HG02588 (cell line): Measurements from ENCODE around the gene FAM222B.
"Not testable (repeated sequence)": the region's sequence is repeated elsewhere in the genome, so short reads cannot be mapped to it uniquely, and the experiment has no call there.

ENCODE experiments used
- ATAC-seq: cut with Tn5 transposase; IDR thresholded peaks from one replicate; pipeline ENCODE4 v1.9.1; 2021; ENCODE audit warnings: mild to moderate bottlenecking, moderate library complexity; ENCODE audit not compliant: unreplicated experiment

Gene FAM222B

GRCh38 chr17:28873839-28874238 is 31.2 kb upstream of the FAM222B start:
- no peak for ATAC-seq

DNA sequence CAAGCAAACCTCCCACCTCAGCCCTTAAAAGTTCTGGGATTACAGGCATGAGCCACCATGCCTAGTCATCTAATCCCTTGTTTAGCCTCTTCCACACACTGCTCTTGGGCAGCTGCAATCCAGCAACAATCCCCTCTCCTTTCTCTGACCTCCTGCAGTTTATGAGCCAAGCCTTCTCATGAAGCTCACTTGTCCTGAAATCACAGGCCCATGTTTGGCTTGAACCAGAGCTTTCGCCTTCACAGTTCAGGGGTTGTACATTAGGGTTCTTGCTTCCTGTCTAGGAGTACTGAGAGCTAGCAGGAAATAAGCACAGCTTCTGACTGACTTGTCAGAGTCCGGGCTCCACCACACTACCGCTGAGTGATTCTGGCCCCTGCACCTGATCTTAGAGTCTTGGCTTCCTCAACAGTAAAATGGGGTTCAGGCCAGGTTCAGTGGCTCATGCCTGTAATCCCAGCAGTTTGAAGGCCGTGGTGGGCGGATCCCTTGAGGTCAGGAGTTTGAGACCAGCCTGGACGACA is 28.5 kb upstream of the FAM222B start:
- peak; percentile 86 for ATAC-seq

DNA sequence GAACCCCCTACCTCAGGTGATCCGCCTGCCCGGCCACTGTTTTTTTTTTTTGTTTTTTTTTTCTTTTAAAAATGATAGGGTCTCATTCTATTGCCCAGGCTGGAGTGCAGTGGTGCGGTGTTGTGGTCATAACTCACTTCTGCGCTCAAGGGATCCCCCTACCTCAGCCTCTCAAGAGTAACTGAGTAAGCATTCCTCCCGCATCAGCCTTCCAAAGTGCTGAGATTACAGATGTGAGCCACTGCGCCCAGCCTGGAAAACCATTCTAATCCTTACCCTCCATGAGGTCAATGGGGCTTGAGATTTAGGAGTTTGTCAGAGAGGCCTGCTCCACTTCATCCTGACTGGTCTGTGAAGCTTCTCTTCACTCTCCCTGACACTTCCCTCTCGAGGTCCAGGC is 24.7 kb upstream of the FAM222B start:
- ATAC-seq, result no peak

DNA sequence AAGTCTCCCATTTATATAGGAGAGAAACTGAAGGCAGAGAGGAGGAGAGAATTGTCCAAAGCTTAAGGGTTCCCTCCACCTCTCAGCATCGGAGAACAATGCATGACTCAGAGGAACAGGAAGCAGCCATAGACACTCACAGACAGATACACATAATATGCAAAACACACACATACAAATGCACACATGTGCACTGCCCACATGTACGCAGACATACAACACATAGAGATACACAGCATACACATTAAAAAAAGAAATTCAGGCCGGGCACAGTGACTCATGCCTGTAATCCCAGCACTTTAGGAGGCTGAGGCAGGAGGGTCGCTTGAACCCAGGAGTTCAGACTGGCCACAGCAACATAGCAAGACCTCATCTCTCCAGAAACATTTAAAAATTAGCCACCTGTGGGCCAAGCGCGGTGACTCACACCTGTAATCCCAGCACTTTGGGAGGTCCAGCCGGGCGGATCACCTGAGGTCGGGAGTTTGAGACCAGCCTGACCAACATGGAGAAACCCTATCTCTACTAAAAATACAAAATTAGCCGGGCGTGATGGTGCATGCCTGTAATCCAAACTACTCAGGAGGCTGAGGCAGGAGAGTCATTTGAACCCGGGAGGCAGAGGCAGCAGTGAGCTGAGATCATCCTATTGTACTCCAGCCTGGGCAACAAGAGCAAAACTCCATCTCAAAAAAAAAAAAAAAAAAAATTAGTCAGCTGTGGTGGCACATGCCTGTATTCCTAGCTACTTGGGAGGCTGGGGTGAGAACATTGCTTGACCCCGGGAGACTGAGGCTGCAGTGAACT is 23.6 kb upstream of the FAM222B start:
- ATAC-seq, result no peak

DNA sequence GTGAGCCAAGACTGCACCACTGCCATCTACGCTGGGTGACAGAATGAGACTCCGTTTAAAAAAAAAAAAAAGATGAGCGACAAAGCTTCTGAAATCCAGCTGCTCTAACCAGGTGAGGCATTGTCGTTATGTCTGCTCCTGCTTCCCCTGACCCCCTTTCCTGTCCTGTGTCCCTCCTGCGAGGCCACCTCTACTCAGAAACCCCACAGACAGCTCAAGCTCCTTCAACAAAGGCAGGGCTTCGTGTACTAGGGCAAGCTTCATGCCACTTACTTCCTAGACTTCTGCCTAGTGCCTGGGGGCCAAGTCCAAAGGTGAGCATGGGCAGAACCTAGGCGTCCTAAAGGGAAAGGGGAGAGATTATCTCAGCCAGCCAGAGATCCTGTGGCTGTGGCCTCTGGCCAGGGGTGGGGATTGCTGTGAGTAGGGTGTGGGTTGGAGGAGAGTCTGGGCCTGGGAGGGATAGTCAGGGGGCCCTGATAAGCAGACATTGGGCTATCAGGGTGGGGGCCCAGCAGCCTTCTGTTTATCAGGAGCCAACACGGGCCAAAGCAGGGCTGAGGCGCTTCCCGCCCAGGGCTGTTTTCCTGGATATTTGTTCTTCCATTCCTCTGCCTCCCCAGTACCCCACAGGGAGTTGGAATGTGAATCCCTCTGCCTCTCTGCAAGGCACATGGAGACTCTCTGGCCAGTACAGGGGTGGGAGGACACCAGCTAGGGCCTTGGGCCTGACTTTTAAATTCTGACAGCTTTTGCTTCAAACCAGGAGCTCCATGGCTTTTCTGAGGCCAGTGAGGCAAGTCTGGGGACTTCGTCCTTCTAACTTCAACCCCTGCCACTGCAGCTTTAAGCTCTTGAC is 22.6 kb upstream of the FAM222B start:
- no peak for ATAC-seq

GRCh38 chr17:28863953-28864352 is 21.4 kb upstream of the FAM222B start:
- ATAC-seq, result no peak

DNA sequence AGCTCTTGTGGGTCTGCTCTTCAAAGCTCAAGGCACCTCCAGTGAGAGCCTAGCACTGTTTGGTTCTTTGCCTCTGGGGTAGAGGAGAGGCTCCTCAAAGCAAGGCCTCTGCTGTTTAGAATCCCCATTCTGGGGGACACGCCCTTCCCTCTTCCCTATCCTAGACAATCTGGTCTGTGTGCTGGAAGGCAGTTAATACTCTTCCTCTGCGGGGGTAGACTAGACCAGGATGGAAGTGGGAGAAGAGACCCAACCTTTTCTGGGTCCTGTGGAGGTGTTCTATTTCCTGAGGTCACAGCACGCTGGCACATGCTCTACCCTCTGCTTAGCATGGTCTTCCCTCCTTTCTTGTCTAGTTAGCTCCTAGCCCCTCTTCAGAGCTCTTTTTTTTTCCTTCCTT is 20.0 kb upstream of the FAM222B start:
- ATAC-seq, result no peak

- ATAC-seq, result no peak
Measured at GRCh38 chr17:28861393-28862203, 19.0 kb upstream of the FAM222B start.

- ATAC-seq, result no peak
Measured at GRCh38 chr17:28860363-28860808, 17.8 kb upstream of the FAM222B start.

DNA sequence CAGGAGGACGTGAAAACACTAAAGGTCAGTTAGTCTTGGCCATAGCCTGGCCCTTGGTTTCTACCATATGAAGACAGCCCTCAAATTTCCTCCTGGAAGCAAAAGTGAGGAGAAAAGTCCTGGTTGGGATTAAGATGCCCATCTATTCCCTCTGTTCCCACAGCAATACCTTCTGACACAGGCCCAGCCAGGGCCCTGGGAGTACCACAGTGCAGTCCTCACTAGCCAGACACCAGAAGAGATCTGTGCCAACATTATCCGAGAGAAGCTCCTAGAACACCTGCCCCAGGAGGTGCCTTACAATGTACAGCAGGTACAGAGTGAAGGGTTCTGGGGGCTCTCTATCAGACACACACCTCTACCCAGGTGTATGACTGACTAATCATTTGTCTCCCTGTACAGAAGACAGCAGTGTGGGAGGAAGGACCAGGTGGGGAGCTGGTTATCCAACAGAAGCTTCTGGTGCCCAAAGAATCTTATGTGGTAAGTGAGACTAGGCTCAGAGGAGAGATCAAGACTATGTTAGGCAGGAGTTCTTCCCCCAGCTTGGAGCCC is 16.3 kb upstream of the FAM222B start:
- no peak for ATAC-seq

DNA sequence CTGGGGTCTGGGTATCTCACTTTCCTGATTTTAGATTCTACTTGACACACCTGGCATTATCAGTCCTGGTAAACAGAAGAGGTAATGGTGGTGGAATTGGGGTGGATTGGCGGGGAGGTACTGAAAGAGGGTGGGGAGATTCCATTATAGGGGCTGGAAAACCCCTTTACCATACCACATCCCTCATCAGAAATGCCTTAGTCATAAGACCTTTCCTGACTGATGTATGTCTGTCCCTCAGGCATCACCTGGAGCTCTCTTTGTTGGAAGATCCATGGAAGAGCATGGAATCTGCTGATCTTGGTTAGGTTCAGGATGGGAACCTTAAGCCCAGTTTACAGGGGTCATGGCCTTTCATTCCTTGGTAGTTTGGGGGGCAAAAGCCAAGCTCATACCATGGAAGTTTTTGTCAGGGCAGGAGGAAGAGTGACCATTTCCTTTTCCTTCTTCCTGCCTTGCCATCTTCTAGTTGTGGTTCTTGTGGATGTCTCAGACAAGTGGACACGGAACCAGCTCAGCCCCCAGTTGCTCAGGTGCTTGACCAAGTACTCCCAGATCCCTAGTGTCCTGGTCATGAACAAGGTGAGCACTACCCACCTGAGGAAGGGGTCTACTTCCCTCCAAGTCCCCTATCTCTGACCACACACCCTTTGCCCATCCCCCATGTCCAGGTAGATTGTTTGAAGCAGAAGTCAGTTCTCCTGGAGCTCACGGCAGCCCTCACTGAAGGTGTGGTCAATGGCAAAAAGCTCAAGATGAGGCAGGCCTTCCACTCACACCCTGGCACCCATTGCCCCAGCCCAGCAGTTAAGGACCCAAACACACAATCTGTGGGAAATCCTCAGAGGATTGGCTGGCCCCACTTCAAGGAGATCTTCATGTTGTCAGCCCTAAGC is 15.6 kb upstream of the FAM222B start:
- ATAC-seq, result no peak

DNA sequence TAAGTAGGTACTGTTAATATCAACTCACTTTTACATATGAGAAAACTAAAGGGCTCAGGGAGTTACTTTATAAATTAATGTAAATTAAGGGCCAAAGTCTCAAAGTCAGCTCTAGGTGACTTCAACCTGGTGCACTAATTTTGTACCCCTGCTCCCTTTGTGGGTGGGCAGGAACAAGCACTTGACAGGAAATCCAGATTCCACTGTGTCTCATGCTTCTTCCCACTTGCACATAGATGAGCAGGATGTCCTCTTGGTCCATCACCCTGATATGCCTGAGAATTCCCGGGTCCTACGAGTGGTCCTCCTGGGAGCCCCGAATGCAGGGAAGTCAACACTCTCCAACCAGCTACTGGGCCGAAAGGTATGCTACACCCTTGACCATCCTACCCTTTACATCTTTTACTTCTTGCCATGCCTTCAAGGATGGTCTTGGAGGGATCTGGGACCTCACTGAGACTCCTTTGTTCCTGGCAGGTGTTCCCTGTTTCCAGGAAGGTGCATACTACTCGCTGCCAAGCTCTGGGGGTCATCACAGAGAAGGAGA is 13.5 kb upstream of the FAM222B start:
- ATAC-seq, result no peak

- ATAC-seq, result no peak
Measured at GRCh38 chr17:28855336-28855679, 12.7 kb upstream of the FAM222B start.

DNA sequence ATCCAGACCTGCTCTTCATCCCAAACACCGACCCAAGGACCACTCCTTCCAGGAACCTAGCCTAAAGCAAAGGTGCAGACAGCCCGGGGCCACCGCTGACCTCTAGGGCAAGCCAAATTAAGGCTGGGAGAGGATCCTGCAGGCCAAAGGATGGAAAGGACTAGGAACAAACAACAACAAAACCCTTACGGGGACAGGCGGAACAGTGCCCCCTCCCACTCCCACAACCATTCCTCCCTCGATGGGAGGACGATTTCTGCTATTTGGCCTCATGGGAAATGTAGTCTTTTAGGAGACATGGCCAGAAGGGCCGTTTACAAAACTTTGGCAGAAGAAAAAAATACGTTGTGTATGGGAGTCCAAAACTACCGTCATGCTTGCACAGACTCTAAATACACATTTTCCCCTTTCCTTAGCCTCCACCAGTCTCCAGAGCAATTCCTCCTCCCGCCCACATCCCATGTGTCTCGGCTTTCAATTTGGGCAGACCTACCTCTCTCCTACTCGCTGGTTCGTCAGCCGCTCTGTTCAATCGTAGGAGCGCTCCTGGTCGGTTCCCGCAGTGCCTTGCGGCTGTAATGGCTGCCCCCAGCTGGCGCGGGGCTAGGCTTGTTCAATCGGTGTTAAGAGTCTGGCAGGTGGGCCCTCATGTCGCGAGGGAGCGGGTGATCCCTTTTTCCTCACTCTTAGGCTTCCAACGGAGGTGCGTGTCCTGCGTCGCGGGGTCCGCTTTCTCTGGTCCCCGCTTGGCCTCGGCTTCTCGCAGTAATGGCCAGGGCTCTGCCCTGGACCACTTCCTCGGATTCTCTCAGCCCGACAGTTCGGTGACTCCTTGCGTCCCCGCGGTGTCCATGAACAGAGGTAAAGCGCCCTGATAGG is 12.1 kb upstream of the FAM222B start, which contains the start of gene ERAL1:
Gene ERAL1, plus strand, starts transcription at position 560 of the 879 bp plus-strand sequence. Its CDS starts 19 bp downstream, at position 579.
- peak; percentile 86 for ATAC-seq

GRCh38 chr17:28853295-28853694 is 10.7 kb upstream of the FAM222B start:
- no peak for ATAC-seq

DNA sequence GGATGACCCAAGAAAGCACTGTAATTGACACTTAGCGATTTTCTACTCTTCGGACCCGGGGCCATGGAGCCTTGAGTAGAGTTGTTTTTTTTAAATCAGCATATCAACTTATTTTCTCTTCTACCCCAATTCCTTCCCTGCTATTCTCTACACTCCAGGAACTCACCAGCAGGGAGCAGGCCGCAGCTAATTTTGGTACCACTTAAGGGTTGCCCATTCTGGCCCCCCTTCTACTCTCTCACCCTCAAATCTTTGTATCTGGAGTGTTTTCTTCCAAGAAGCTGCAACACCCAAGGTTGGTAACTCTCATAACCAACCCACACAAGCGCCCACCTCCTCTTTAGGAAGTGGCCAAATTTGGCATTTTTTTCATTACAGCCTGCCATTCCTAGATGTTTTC is 6.7 kb upstream of the FAM222B start:
- no peak for ATAC-seq

DNA sequence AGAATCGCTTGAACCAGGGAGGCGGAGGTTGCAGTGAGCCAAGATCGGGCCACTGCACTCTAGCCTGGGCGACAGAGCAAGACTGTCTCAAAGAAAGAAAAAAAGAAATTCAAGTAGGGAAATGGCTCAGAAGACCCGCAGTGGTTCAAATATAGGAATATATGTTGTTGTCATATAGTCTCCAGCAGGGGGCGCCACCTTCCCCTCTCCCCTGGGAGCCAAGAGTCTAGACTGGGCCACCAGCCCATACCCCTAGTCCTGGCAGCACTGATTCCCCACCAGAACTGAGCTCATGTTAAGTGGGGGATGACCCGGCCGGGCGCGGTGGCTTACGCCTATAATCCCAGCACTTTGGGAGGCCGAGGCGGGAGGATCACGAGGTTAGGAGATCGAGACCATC is 6.1 kb upstream of the FAM222B start:
- ATAC-seq, result not testable (repeated sequence)

DNA sequence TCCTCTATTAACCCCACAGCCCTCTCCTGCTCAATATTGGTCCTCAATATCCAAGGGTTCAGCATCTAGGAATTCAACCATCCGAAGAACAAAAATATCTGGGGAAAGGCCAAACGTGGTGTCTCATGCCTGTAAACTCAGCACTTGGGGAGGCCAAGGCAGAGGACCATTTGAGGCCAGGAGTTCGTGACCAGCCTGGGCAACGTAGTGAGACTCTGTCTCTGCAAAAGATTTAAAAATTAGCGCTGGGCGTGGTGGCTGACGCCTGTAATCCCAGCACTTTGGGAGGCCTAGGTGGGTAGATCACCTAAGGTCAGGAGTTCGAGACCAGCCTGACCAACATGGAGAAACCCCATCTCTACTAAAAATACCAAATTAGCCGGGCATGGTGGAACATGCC is 4.1 kb upstream of the FAM222B start:
- not testable (repeated sequence) for ATAC-seq
